HuH-7 (cell line): Measurements from ENCODE around the gene ADAM22.

Source experiments
- DNase-seq: peaks from one replicate; pipeline ENCODE4 v3.0.0; 2011; ENCODE audit warnings: low spot score

ADAM22 gene

GRCh38 chr7:88167721-88168120, 233.7 kb downstream of the ADAM22 start:
- no peak for DNase-seq

GRCh38 chr7:88169717-88170320, 235.8 kb downstream of the ADAM22 start:
- no peak for DNase-seq

GRCh38 chr7:88172842-88173241, 238.8 kb downstream of the ADAM22 start:
- DNase-seq, result no peak

- no peak for DNase-seq
Measured at GRCh38 chr7:88176190-88176589, 242.1 kb downstream of the ADAM22 start.

- no peak for DNase-seq
Measured at GRCh38 chr7:88183051-88183450, 249.0 kb downstream of the ADAM22 start.

GRCh38 chr7:88184848-88185304, 250.8 kb downstream of the ADAM22 start:
- no peak for DNase-seq

- DNase-seq, result no peak
Measured at GRCh38 chr7:88185650-88186049, 251.6 kb downstream of the ADAM22 start.

GRCh38 chr7:88191911-88192310, 257.9 kb downstream of the ADAM22 start:
- DNase-seq, result no peak

- DNase-seq, result no peak
Measured at GRCh38 chr7:88200261-88200660, 266.2 kb downstream of the ADAM22 start.

- no peak for DNase-seq
Measured at GRCh38 chr7:88200789-88201188, 266.7 kb downstream of the ADAM22 start.

- DNase-seq, result no peak
Measured at GRCh38 chr7:88201305-88201704, 267.3 kb downstream of the ADAM22 start.

- DNase-seq, result no peak
Measured at GRCh38 chr7:88202278-88202677, 268.2 kb downstream of the ADAM22 start.

GRCh38 chr7:88202799-88203198, 268.7 kb downstream of the ADAM22 start:
- DNase-seq, result no peak

GRCh38 chr7:88203401-88203800, 269.4 kb downstream of the ADAM22 start:
- DNase-seq, result no peak

GRCh38 chr7:88204525-88205110, 270.6 kb downstream of the ADAM22 start:
- no peak for DNase-seq

- DNase-seq, result no peak
Measured at GRCh38 chr7:88205179-88205578, 271.1 kb downstream of the ADAM22 start.

- DNase-seq, result no peak
Measured at GRCh38 chr7:88206254-88206653, 272.2 kb downstream of the ADAM22 start.

GRCh38 chr7:88208521-88208920, 274.5 kb downstream of the ADAM22 start:
- no peak for DNase-seq

- DNase-seq, result no peak
Measured at GRCh38 chr7:88212918-88213317, 278.9 kb downstream of the ADAM22 start.

- DNase-seq, result no peak
Measured at GRCh38 chr7:88214456-88214855, 280.4 kb downstream of the ADAM22 start.

GRCh38 chr7:88215295-88215694, 281.2 kb downstream of the ADAM22 start:
- no peak for DNase-seq

- no peak for DNase-seq
Measured at GRCh38 chr7:88216276-88216675, 282.2 kb downstream of the ADAM22 start.

- no peak for DNase-seq
Measured at GRCh38 chr7:88217675-88218428, 283.8 kb downstream of the ADAM22 start.

GRCh38 chr7:88218429-88218745, 284.3 kb downstream of the ADAM22 start:
- no peak for DNase-seq
